HEK293 (cell line): Measurements from ENCODE around the gene MYO1D.

Experiments used
- CTCF ChIP-seq: fragments of 450-650 bp; formaldehyde crosslinking; IDR thresholded peaks from 2 replicates; pipeline ENCODE4 v1.5.1; 2016; ENCODE audit warnings: missing biosample characterization, missing genetic modification characterization
- IKZF3 ChIP-seq: fragments of 450-650 bp; IDR thresholded peaks from 2 replicates; pipeline ENCODE4 v1.5.0; 2018; ENCODE audit warnings: missing biosample characterization, mild to moderate bottlenecking, missing genetic modification characterization, moderate library complexity
- KLF7 ChIP-seq: fragments of 450-650 bp; formaldehyde crosslinking; IDR thresholded peaks from 2 replicates; pipeline ENCODE4 v1.5.1; 2016; ENCODE audit warnings: missing biosample characterization, missing genetic modification characterization, borderline replicate concordance
- PRDM2 ChIP-seq: fragments of 450-650 bp; formaldehyde crosslinking; IDR thresholded peaks from 2 replicates; pipeline ENCODE4 v1.5.1; 2016; ENCODE audit warnings: missing biosample characterization, missing genetic modification characterization, borderline replicate concordance
- REPIN1 ChIP-seq: fragments of 450-650 bp; formaldehyde crosslinking; IDR thresholded peaks from 2 replicates; pipeline ENCODE4 v1.5.1; 2017; ENCODE audit warnings: missing biosample characterization, missing genetic modification characterization, low read depth
- YY1 ChIP-seq: fragments of 450-650 bp; formaldehyde crosslinking; IDR thresholded peaks from 2 replicates; pipeline ENCODE4 v1.5.1; 2018; ENCODE audit warnings: missing biosample characterization, missing genetic modification characterization
- ZBTB20 ChIP-seq: fragments of 450-650 bp; formaldehyde crosslinking; IDR thresholded peaks from 2 replicates; pipeline ENCODE4 v1.5.1; 2016; ENCODE audit warnings: missing biosample characterization, missing genetic modification characterization
- ZBTB8A ChIP-seq: fragments of 450-650 bp; formaldehyde crosslinking; IDR thresholded peaks from 2 replicates; pipeline ENCODE4 v1.5.1; 2016; ENCODE audit warnings: missing biosample characterization, missing genetic modification characterization
- ZEB2 ChIP-seq: fragments of 450-650 bp; formaldehyde crosslinking; IDR thresholded peaks from 2 replicates; pipeline ENCODE4 v1.5.1; 2016; ENCODE audit warnings: missing biosample characterization, missing genetic modification characterization
- ZNF114 ChIP-seq: fragments of 450-650 bp; formaldehyde crosslinking; IDR thresholded peaks from 2 replicates; pipeline ENCODE4 v1.5.0; 2017; ENCODE audit warnings: missing biosample characterization, missing genetic modification characterization
- ZNF18 ChIP-seq: fragments of 450-650 bp; formaldehyde crosslinking; IDR thresholded peaks from 2 replicates; pipeline ENCODE4 v1.5.1; 2016; ENCODE audit warnings: missing biosample characterization, missing genetic modification characterization
- ZNF274 ChIP-seq, 2 experiments: fragments of 200-500 bp in 1 of 2; fragments of 450-650 bp in 1 of 2; sonication (Bioruptor generic) in 1 of 2; formaldehyde crosslinking in 1 of 2; IDR thresholded peaks; 2 replicates each; pipeline versions ENCODE4 v1.5.1 to v1.6.1; 2014 to 2016; ENCODE audit warnings: borderline replicate concordance in 1 of 2, inconsistent platforms in 1 of 2, low read length in 1 of 2, missing biosample characterization in 1 of 2, missing genetic modification characterization in 1 of 2
- ZNF561 ChIP-seq: fragments of 450-650 bp; IDR thresholded peaks from 2 replicates; pipeline ENCODE4 v1.5.1; 2018; ENCODE audit warnings: missing biosample characterization, missing genetic modification characterization, borderline replicate concordance
- TF ChIP-seq, protein P1 (sequence below): fragments of 450-650 bp; formaldehyde crosslinking; conservative IDR thresholded peaks from 2 replicates; pipeline ENCODE4 v1.5.1; 2016; ENCODE audit warnings: low read depth, missing biosample characterization, missing genetic modification characterization

DNA sequence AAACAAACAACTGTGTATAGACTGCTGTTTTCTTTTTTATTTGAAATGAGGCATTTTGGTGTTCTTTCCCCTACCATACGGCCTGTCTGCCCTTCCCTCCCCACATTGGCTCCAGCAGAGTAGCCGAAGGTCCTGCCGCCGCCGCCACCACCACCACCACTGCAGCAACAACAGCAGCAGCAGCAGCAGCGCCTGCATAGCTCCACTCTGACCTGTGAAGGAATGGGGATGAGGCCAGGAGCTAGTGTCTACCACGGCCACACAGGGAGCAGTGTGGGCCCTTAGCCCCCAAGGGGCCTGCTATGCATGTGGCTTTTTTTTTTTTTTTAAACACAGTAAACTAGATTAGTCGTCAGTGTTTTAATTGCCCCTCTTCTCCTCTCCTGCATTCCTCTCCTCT lies 395.7 kb downstream of the MYO1D start:
- no peak for TF ChIP-seq ZNF561 (tag by site-specific recombination)
- no peak for TF ChIP-seq CTCF
- TF ChIP-seq ZEB2 (tag by site-specific recombination), result no peak
- TF ChIP-seq, protein P1, sequence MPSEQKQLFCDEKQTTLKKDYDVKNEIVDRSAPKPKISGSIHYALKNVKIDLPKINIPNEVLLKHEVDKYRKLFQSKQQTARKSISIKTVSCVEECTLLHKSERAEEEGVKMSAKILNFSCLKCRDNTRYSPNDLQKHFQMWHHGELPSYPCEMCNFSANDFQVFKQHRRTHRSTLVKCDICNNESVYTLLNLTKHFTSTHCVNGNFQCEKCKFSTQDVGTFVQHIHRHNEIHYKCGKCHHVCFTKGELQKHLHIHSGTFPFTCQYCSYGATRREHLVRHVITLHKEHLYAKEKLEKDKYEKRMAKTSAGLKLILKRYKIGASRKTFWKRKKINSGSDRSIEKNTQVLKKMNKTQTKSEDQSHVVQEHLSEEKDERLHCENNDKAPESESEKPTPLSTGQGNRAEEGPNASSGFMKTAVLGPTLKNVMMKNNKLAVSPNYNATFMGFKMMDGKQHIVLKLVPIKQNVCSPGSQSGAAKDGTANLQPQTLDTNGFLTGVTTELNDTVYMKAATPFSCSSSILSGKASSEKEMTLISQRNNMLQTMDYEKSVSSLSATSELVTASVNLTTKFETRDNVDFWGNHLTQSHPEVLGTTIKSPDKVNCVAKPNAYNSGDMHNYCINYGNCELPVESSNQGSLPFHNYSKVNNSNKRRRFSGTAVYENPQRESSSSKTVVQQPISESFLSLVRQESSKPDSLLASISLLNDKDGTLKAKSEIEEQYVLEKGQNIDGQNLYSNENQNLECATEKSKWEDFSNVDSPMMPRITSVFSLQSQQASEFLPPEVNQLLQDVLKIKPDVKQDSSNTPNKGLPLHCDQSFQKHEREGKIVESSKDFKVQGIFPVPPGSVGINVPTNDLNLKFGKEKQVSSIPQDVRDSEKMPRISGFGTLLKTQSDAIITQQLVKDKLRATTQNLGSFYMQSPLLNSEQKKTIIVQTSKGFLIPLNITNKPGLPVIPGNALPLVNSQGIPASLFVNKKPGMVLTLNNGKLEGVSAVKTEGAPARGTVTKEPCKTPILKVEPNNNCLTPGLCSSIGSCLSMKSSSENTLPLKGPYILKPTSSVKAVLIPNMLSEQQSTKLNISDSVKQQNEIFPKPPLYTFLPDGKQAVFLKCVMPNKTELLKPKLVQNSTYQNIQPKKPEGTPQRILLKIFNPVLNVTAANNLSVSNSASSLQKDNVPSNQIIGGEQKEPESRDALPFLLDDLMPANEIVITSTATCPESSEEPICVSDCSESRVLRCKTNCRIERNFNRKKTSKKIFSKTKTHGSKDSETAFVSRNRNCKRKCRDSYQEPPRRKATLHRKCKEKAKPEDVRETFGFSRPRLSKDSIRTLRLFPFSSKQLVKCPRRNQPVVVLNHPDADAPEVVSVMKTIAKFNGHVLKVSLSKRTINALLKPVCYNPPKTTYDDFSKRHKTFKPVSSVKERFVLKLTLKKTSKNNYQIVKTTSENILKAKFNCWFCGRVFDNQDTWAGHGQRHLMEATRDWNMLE, result no peak
- no peak for TF ChIP-seq ZNF18
- no peak for TF ChIP-seq ZBTB8A (tag by site-specific recombination)
- TF ChIP-seq KLF7 (tag by site-specific recombination), result no peak
- no peak for TF ChIP-seq ZNF114 (tag by site-specific recombination)
- TF ChIP-seq REPIN1 (tag by site-specific recombination), result no peak
- TF ChIP-seq ZNF274 (IDR thresholded peaks at IDR 0.05; ENCODE audit: low read length), result no peak
- no peak for TF ChIP-seq ZNF274 (tag by site-specific recombination; IDR thresholded peaks at IDR 0.05; ENCODE audit: borderline replicate concordance)
- no peak for TF ChIP-seq PRDM2 (tag by site-specific recombination)
- no peak for TF ChIP-seq IKZF3 (tag by site-specific recombination)
- TF ChIP-seq ZBTB20 (tag by site-specific recombination), result no peak
- TF ChIP-seq YY1, result no peak
